ENCODE data around the gene PPP1R15B. TPM values are rescaled to one million over a fixed set of nuclear protein-coding genes. Genes with fewer than 3 reads are reported as not detected.

The PPP1R15B gene
- total and polyA plus RNA-seq, 10 of the 15 experiments (the other 5 are each of a cell fraction or from before 2014, with no cell fraction given) = 13.9 to 38.1 (median 26.5) TPM

- TF ChIP-seq ATF2 (IDR thresholded peaks at IDR 0.05; ENCODE audit: low read length) = no peak
- TF ChIP-seq MYC (IDR thresholded peaks at IDR 0.05; ENCODE audit: insufficient read depth, insufficient read length, insufficient replicate concordance, low read length, severe bottlenecking) = no peak
- TF ChIP-seq, protein P1, sequence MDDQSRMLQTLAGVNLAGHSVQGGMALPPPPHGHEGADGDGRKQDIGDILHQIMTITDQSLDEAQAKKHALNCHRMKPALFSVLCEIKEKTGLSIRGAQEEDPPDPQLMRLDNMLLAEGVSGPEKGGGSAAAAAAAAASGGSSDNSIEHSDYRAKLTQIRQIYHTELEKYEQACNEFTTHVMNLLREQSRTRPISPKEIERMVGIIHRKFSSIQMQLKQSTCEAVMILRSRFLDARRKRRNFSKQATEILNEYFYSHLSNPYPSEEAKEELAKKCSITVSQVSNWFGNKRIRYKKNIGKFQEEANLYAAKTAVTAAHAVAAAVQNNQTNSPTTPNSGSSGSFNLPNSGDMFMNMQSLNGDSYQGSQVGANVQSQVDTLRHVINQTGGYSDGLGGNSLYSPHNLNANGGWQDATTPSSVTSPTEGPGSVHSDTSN (IDR thresholded peaks at IDR 0.05; ENCODE audit: insufficient replicate concordance, low read depth, low read length) = peak; percentile 70
- TF ChIP-seq IRF4 (IDR thresholded peaks at IDR 0.05; ENCODE audit: low read depth, low read length) = peak; percentile 40; the same call in 1 of the 2 replicates
- TF ChIP-seq SMARCA5 (IDR thresholded peaks at IDR 0.05) = peak; percentile 46; the same call in 1 of the 2 replicates
- peak; percentile 40; the same call in 1 of the 2 replicates for TF ChIP-seq RB1 (IDR thresholded peaks at IDR 0.05; ENCODE audit: borderline replicate concordance)
- 0 out of 2 replicates have a peak, but pooled peaks have one; percentile 16 for TF ChIP-seq MXI1 (IDR thresholded peaks at IDR 0.05; ENCODE audit: low read depth, low read length)
- no peak for TF ChIP-seq EZH2 (IDR thresholded peaks at IDR 0.05; ENCODE audit: borderline replicate concordance, control insufficient read depth, low read depth, low read length)
Measured at GRCh38 chr1:204398197-204399125, 13.2 kb downstream of the PPP1R15B start (continued).

Data from GM12878 (cell line).